NB4 (cell line): ENCODE measurements around the gene SLC22A7.

Source experiments
- DNase-seq: peaks from one replicate; pipeline ENCODE4 v3.0.0; 2010; ENCODE audit warnings: low read depth
- H3K4me3 ChIP-seq: one replicate; pipeline ENCODE4 v1.5.1; 2011; ENCODE audit warnings: mild to moderate bottlenecking, low read depth, low read length, moderate library complexity
- CTCF ChIP-seq: IDR thresholded peaks from one replicate; pipeline ENCODE4 v1.5.1; 2012; ENCODE audit warnings: low read depth, low read length
- MAX ChIP-seq: IDR thresholded peaks from 2 replicates; pipeline ENCODE4 v1.6.1; 2011; ENCODE audit warnings: low read depth, low read length
- MYC ChIP-seq: IDR thresholded peaks from 2 replicates; pipeline ENCODE4 v1.6.1; 2011; ENCODE audit warnings: low read depth, low read length
- POLR2A ChIP-seq: IDR thresholded peaks from 2 replicates; pipeline ENCODE4 v1.6.1; 2011; ENCODE audit warnings: mild to moderate bottlenecking; ENCODE audit not compliant: insufficient read length; ENCODE audit errors: extremely low read depth

Gene SLC22A7

GRCh38 chr6:43310134-43310533 is 12.1 kb downstream of the SLC22A7 start:
- no peak for DNase-seq
- TF ChIP-seq MAX (no peak), CTCF (no peak)
- H3K4me3 ChIP-seq: no peak overlapping the region

- TF ChIP-seq MAX (no peak), POLR2A (no peak), CTCF (no peak), MYC (no peak)
- peak; percentile 80 for DNase-seq
- H3K4me3 ChIP-seq: no peak overlapping the region
These were observed 12.6 kb downstream of the SLC22A7 start for GRCh38 chr6:43310624-43311023.

GRCh38 chr6:43311666-43312065 is 13.6 kb downstream of the SLC22A7 start:
- TF ChIP-seq POLR2A (no peak), MAX (no peak), CTCF (no peak), MYC (no peak)
- no peak overlapping the region for H3K4me3 ChIP-seq
- DNase-seq: peak; percentile 58

GRCh38 chr6:43313813-43314212 is 15.8 kb downstream of the SLC22A7 start:
- DNase-seq: no peak
- H3K4me3 ChIP-seq: no peak overlapping the region
- no peak for TF ChIP-seq MAX
- TF ChIP-seq POLR2A: no peak
- no peak for TF ChIP-seq MYC
- no peak for TF ChIP-seq CTCF

- no peak for DNase-seq
- TF ChIP-seq CTCF (no peak), MAX (no peak), MYC (no peak), POLR2A (no peak)
- H3K4me3 ChIP-seq: no peak overlapping the region
These were observed 20.0 kb downstream of the SLC22A7 start for GRCh38 chr6:43318011-43318410.

GRCh38 chr6:43325876-43326275 is 27.8 kb downstream of the SLC22A7 start:
- no peak for TF ChIP-seq CTCF
- no peak for TF ChIP-seq POLR2A
- DNase-seq: no peak
- H3K4me3 ChIP-seq: no peak overlapping the region
